GM23338 (cell line): ENCODE measurements around the gene LRBA. TPM values are rescaled to one million over a fixed set of nuclear protein-coding genes. Genes with fewer than 3 reads are reported as not detected.

Source experiments
- ATAC-seq: fragments of 200-7000 bp; cut with Tn5 transposase; 3 replicates; pipeline ENCODE4 v1.9.1; 2020
- DNase-seq: peaks from one replicate; pipeline ENCODE4 v3.0.0-alpha.2; 2015; ENCODE audit warnings: low spot score
- H2AFZ ChIP-seq: fragments of 200-600 bp; sonication (generic); 2 replicates; pipeline ENCODE4 v1.8.0; 2016; ENCODE audit warnings: antibody characterized with exemption, mild to moderate bottlenecking, moderate library complexity
- H3F3A ChIP-seq: fragments of 200-600 bp; sonication (generic); replicated peaks from 2 replicates; pipeline ENCODE4 v1.8.0; 2017; ENCODE audit warnings: antibody characterized with exemption, mixed run types, low read depth
- H3K27ac ChIP-seq: fragments of 200-600 bp; sonication (generic); 2 replicates; pipeline ENCODE4 v1.6.1; 2016; ENCODE audit warnings: low read depth
- H3K27me3 ChIP-seq: fragments of 200-600 bp; sonication (generic); 2 replicates; pipeline ENCODE4 v1.8.0; 2016; ENCODE audit warnings: mild to moderate bottlenecking, mixed run types, moderate library complexity; ENCODE audit not compliant: insufficient read depth
- H3K36me3 ChIP-seq: fragments of 200-600 bp; sonication (generic); 2 replicates; pipeline ENCODE4 v1.8.0; 2016; ENCODE audit warnings: mild to moderate bottlenecking; ENCODE audit not compliant: insufficient read depth
- H3K4me1 ChIP-seq: fragments of 200-600 bp; sonication (generic); 2 replicates; pipeline ENCODE4 v1.8.0; 2016; ENCODE audit warnings: mild to moderate bottlenecking, moderate library complexity; ENCODE audit not compliant: insufficient read depth
- H3K4me2 ChIP-seq: fragments of 200-600 bp; sonication (generic); 2 replicates; pipeline ENCODE4 v1.7.1; 2017; ENCODE audit warnings: mixed run types
- H3K4me3 ChIP-seq: fragments of 200-600 bp; sonication (generic); 2 replicates; pipeline ENCODE4 v1.6.1; 2016; ENCODE audit warnings: mixed run types
- H3K79me2 ChIP-seq: fragments of 200-600 bp; sonication (generic); replicated peaks from 2 replicates; pipeline ENCODE4 v1.8.0; 2017; ENCODE audit warnings: mild to moderate bottlenecking; ENCODE audit not compliant: insufficient read depth
- H3K9me2 ChIP-seq: fragments of 200-600 bp; sonication (generic); 2 replicates; pipeline ENCODE4 v1.8.0; 2017; ENCODE audit not compliant: insufficient read depth
- H4K20me1 ChIP-seq: fragments of 200-600 bp; sonication (generic); replicated peaks from 2 replicates; pipeline ENCODE4 v1.8.0; 2017; ENCODE audit warnings: mild to moderate bottlenecking; ENCODE audit not compliant: insufficient read depth
- H3K27ac Mint-ChIP-seq: 2 replicates; pipeline ENCODE4 v1.8.0; 2020; ENCODE audit warnings: inconsistent platforms, mild to moderate bottlenecking, moderate library complexity, mixed read lengths
- H3K27me3 Mint-ChIP-seq: 3 replicates; pipeline ENCODE4 v1.8.0; 2022; ENCODE audit warnings: low read depth, mild to moderate bottlenecking, moderate library complexity, mixed read lengths, inconsistent platforms; ENCODE audit not compliant: insufficient read depth, poor library complexity
- H3K36me3 Mint-ChIP-seq: 3 replicates; pipeline ENCODE4 v1.8.0; 2021; ENCODE audit warnings: low read depth, mild to moderate bottlenecking, inconsistent platforms, moderate library complexity, mixed read lengths
- H3K4me1 Mint-ChIP-seq: 3 replicates; pipeline ENCODE4 v1.8.0; 2020; ENCODE audit warnings: mild to moderate bottlenecking, inconsistent platforms, mixed read lengths
- H3K4me3 Mint-ChIP-seq: 3 replicates; pipeline ENCODE4 v1.8.0; 2021; ENCODE audit warnings: moderate library complexity, mild to moderate bottlenecking, inconsistent platforms, mixed read lengths
- H3K9me3 Mint-ChIP-seq: 3 replicates; pipeline ENCODE4 v1.8.0; 2020; ENCODE audit warnings: moderate library complexity, mild to moderate bottlenecking, inconsistent platforms, mixed read lengths
- CREB1 ChIP-seq: fragments of 250-450 bp; sonication (Bioruptor Pico); IDR thresholded peaks from 2 replicates; pipeline ENCODE4 v1.5.0; 2020; ENCODE audit warnings: low read depth, mild to moderate bottlenecking, moderate library complexity
- EZH2 ChIP-seq: fragments of 200-600 bp; sonication (generic); IDR thresholded peaks from one replicate; pipeline ENCODE4 v1.8.0; 2017; ENCODE audit warnings: antibody characterized with exemption, mild to moderate bottlenecking, low read depth; ENCODE audit not compliant: unreplicated experiment
- EZH2phosphoT487 ChIP-seq: fragments of 200-600 bp; sonication (generic); IDR thresholded peaks from one replicate; pipeline ENCODE4 v1.8.1; 2018; ENCODE audit warnings: antibody characterized with exemption; ENCODE audit not compliant: unreplicated experiment
- JUNB ChIP-seq: IDR thresholded peaks from one replicate; pipeline ENCODE4 v1.6.1; 2016; ENCODE audit warnings: antibody characterized with exemption; ENCODE audit not compliant: unreplicated experiment
- REST ChIP-seq: IDR thresholded peaks from one replicate; pipeline ENCODE4 v1.6.1; 2018; ENCODE audit warnings: antibody characterized with exemption; ENCODE audit not compliant: unreplicated experiment
- STAT1 ChIP-seq: IDR thresholded peaks from one replicate; pipeline ENCODE4 v1.6.1; 2016; ENCODE audit warnings: antibody characterized with exemption; ENCODE audit not compliant: unreplicated experiment
- ZNF114 ChIP-seq: fragments of 250-450 bp; sonication (Bioruptor Pico); IDR thresholded peaks from 2 replicates; pipeline ENCODE4 v1.5.0; 2020; ENCODE audit warnings: mild to moderate bottlenecking, moderate library complexity
- ZNF331 ChIP-seq: fragments of 250-450 bp; sonication (Bioruptor Pico); IDR thresholded peaks from 2 replicates; pipeline ENCODE4 v1.5.0; 2020; ENCODE audit warnings: low read depth, mild to moderate bottlenecking, moderate library complexity
- polyA plus RNA-seq: library from polyadenylated mRNA; unstranded; fragments of >200 nt; fragmentation: Nextera tagmentation; extraction: Ambion mirVana; gene quantifications from 2 replicates; pipeline ENCODE4 v1.2.1, GENCODE V29; 2016
- total RNA-seq: library from RNA; depleted of rRNA; stranded (reverse); fragments of >200 nt; shearing (Covaris generic); gene quantifications from 2 replicates; pipeline ENCODE4 v1.2.3, GENCODE V29; 2014
- TF ChIP-seq, protein P1 (sequence below), 2 experiments: fragments of 200-600 bp in 1 of 2; sonication (generic) in 1 of 2; conservative IDR thresholded peaks; 2 replicates each; pipeline versions ENCODE4 v1.5.1 to v1.6.1; 2016 to 2017; ENCODE audit warnings: antibody characterized with exemption in 2 of 2, low read depth in 2 of 2, mild to moderate bottlenecking in 2 of 2, moderate library complexity in 1 of 2
- TF ChIP-seq, protein P2 (sequence below): IDR thresholded peaks from 2 replicates; pipeline ENCODE4 v1.6.1; 2016; ENCODE audit warnings: antibody characterized with exemption

LRBA gene
- total and polyA plus RNA-seq, 2 experiments from 2014 or later = 23.3 to 126 TPM

DNA sequence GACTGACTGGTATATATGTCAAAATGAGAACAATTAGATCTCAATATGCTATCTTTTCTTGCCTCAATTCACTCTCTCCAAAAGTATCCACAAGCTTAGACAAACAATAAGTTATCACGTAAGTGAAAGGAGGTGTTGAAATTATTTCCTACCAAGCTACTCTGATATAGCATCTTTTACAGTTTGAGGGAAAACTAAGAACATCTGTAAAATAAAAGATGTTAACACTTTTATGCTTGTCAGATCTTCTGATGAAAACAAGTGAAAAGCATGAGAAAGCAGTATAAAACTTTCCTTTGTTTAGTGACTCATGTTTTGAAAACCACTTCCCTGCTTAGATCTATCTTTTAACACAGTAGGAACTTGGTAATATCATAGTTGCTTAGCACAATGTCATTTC, 441.6 kb downstream of the LRBA start (continued):
- TF ChIP-seq JUNB (no peak), EZH2phosphoT487 (no peak), ZNF331 (CRISPR knock-in tag) (no peak)
- TF ChIP-seq, protein P1, sequence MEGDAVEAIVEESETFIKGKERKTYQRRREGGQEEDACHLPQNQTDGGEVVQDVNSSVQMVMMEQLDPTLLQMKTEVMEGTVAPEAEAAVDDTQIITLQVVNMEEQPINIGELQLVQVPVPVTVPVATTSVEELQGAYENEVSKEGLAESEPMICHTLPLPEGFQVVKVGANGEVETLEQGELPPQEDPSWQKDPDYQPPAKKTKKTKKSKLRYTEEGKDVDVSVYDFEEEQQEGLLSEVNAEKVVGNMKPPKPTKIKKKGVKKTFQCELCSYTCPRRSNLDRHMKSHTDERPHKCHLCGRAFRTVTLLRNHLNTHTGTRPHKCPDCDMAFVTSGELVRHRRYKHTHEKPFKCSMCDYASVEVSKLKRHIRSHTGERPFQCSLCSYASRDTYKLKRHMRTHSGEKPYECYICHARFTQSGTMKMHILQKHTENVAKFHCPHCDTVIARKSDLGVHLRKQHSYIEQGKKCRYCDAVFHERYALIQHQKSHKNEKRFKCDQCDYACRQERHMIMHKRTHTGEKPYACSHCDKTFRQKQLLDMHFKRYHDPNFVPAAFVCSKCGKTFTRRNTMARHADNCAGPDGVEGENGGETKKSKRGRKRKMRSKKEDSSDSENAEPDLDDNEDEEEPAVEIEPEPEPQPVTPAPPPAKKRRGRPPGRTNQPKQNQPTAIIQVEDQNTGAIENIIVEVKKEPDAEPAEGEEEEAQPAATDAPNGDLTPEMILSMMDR (conservative IDR thresholded peaks at IDR 0.05; ENCODE audit: low read depth in 2 of 2) = no peak

DNA sequence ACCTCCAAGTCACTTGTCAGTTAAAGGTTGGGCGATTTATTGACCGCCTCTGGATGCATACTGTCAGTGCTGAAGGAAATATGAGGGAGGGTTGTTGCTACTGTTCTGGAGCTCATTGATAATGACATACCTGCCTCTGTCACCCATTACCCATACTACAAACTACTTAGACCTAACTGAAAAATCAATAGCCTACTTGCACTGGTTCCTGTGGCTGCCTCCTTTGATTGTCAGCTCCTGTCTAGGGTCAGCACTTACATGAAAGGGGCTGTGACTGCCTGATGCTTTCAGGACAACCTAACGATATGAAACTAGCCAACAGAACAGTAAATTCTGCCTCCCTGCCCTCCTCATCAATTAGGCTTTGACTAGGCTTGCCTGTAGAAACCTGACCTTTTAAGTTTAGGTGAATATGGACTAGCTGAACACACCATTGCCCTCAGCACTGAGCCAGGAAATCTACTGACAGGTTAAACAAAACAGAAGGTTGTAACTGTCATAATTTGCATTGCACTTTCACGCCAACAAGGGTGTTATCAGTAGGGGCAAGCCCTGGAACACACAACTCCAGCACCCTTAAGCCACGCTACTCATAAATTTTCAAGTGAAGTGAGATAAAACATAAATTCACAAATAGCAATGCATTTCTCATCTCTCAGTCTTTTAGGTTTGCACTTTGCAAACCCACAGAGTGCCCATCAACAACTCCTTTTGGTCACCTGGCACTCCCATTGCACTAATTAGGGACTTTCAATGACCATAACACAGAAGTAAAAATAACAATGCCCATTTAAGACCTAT, 442.2 kb downstream of the LRBA start:
- H3K27ac Mint-ChIP-seq = no peak overlapping the region
- no peak overlapping the region for H3K4me2 ChIP-seq
- no peaks in the 10 kb centered on the region for H3K27me3 Mint-ChIP-seq
- TF ChIP-seq JUNB = no peak
- TF ChIP-seq, protein P1 (conservative IDR thresholded peaks at IDR 0.05; ENCODE audit: low read depth in 2 of 2) = no peak
- no peak for TF ChIP-seq STAT1
- H3K27ac ChIP-seq = no peak overlapping the region
- no peak overlapping the region for H3K4me3 Mint-ChIP-seq
- H3K4me1 Mint-ChIP-seq = no peaks in the 10 kb centered on the region
- H3F3A ChIP-seq = no peaks in the 10 kb centered on the region
- no peaks in the 10 kb centered on the region for H3K9me2 ChIP-seq
- no peaks in the 10 kb centered on the region for H3K36me3 Mint-ChIP-seq
- H3K4me1 ChIP-seq = no peaks in the 10 kb centered on the region
- no peaks in the 10 kb centered on the region for H3K36me3 ChIP-seq
- DNase-seq (no peak), ATAC-seq (no peak)
- peaks cover 4% of the 10 kb centered on the region; the same call in 1 of the 2 replicates for H3K27me3 ChIP-seq
- H2AFZ ChIP-seq = no peak overlapping the region
- H3K9me3 Mint-ChIP-seq = no peaks in the 10 kb centered on the region
- no peaks in the 10 kb centered on the region for H3K79me2 ChIP-seq
- H4K20me1 ChIP-seq = 0 out of 2 replicates have a peak, but pooled peaks cover 2% of the 10 kb centered on the region
- H3K4me3 ChIP-seq = no peak overlapping the region

DNA sequence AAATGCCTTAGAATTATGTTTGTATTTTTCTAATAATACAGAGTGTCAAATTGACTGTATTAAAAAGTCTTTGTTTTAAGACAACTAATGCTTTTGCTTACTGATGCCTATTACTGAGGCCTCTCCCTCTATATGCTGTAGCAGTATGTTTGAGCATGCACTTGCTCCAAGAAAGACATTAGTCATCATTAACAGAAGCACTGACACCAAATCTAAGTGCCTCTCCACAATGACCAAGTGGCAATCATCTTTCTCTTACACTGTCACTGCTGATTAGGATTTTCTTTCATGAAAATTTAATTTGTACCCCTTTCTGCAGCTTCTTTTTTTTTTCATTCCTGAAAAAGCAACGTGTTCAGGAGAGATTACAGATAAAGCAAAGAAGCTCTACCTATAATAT, 444.2 kb downstream of the LRBA start:
- no peaks in the 10 kb centered on the region for H3K4me1 Mint-ChIP-seq
- H3K9me2 ChIP-seq = no peaks in the 10 kb centered on the region
- no peaks in the 10 kb centered on the region for H3K27me3 ChIP-seq
- no peak overlapping the region for H2AFZ ChIP-seq
- no peaks in the 10 kb centered on the region for H3K9me3 Mint-ChIP-seq
- no peaks in the 10 kb centered on the region for H3F3A ChIP-seq
- no peak overlapping the region for H3K27ac Mint-ChIP-seq
- H4K20me1 ChIP-seq = no peaks in the 10 kb centered on the region
- no peak overlapping the region for H3K4me3 Mint-ChIP-seq
- no peaks in the 10 kb centered on the region for H3K27me3 Mint-ChIP-seq
- H3K36me3 ChIP-seq = no peaks in the 10 kb centered on the region
- DNase-seq = no peak
- no peak for ATAC-seq
- H3K79me2 ChIP-seq = no peaks in the 10 kb centered on the region
- H3K4me3 ChIP-seq = no peak overlapping the region
- H3K27ac ChIP-seq = no peak overlapping the region
- no peaks in the 10 kb centered on the region for H3K36me3 Mint-ChIP-seq
- H3K4me2 ChIP-seq = no peak overlapping the region
- H3K4me1 ChIP-seq = no peaks in the 10 kb centered on the region
- no peak for TF ChIP-seq ZNF114 (CRISPR knock-in tag)
- no peak for TF ChIP-seq EZH2
- no peak for TF ChIP-seq STAT1
- TF ChIP-seq CREB1 (CRISPR knock-in tag) = no peak
- TF ChIP-seq, protein P2, sequence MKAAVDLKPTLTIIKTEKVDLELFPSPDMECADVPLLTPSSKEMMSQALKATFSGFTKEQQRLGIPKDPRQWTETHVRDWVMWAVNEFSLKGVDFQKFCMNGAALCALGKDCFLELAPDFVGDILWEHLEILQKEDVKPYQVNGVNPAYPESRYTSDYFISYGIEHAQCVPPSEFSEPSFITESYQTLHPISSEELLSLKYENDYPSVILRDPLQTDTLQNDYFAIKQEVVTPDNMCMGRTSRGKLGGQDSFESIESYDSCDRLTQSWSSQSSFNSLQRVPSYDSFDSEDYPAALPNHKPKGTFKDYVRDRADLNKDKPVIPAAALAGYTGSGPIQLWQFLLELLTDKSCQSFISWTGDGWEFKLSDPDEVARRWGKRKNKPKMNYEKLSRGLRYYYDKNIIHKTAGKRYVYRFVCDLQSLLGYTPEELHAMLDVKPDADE = no peak
- TF ChIP-seq ZNF331 (CRISPR knock-in tag) = no peak
- TF ChIP-seq REST = no peak
